Heart right ventricle (tissue), 16 donors: ENCODE measurements around the gene METAP1D. TPM values are rescaled to one million over a fixed set of nuclear protein-coding genes. Genes with fewer than 3 reads are reported as not detected.

Experiments
- ATAC-seq, 8 donors: fragments of 200-7000 bp; cut with Tn5 transposase; one replicate each; pipeline ENCODE4 v1.9.1; 2020; ENCODE audit warnings: mild to moderate bottlenecking in 8 of 8, moderate library complexity in 8 of 8, moderate number of reproducible peaks in 1 of 8
- DNase-seq, 2 donors: peaks; one replicate each; pipeline ENCODE4 v3.0.0-alpha.2; 2020
- H3K27ac ChIP-seq, 10 donors: fragments of 200-600 bp; sonication (generic) in 2 of 10; one replicate each; pipeline versions ENCODE4 v1.5.0 to v1.8.0; 2020 to 2022; ENCODE audit warnings: mild to moderate bottlenecking in 3 of 10
- H3K27me3 ChIP-seq, 7 donors: fragments of 200-600 bp; one replicate each; pipeline ENCODE4 v1.8.0; 2021 to 2022; ENCODE audit warnings: mild to moderate bottlenecking in 2 of 7
- H3K36me3 ChIP-seq, 9 donors: fragments of 200-600 bp; sonication (generic) in 1 of 9; one replicate each; pipeline versions ENCODE4 v1.5.0 to v1.8.0; 2020 to 2022; ENCODE audit warnings: mild to moderate bottlenecking in 2 of 9
- H3K4me1 ChIP-seq, 9 donors: fragments of 200-600 bp; sonication (generic) in 1 of 9; one replicate each; pipeline versions ENCODE4 v1.5.0 to v1.8.0; 2020 to 2022; ENCODE audit warnings: mild to moderate bottlenecking in 4 of 9
- H3K4me3 ChIP-seq, 10 donors: fragments of 200-600 bp; sonication (generic) in 2 of 10; one replicate each; pipeline versions ENCODE4 v1.5.0 to v1.8.0; 2020 to 2022; ENCODE audit warnings: mild to moderate bottlenecking in 7 of 10, moderate library complexity in 2 of 10
- H3K9me3 ChIP-seq, 11 donors: fragments of 200-600 bp in 10 of 11; sonication (generic) in 2 of 11; one replicate each; pipeline versions ENCODE4 v1.5.0 to v1.8.0; 2013 to 2022; ENCODE audit warnings: mild to moderate bottlenecking in 2 of 11, control low read depth in 1 of 11, moderate library complexity in 1 of 11
- WGBS, 2 donors: extraction: QIAGEN DNeasy Blood & Tissue Kit; methylation state at CpG; one replicate each; pipeline ENCODE4 v1.1.7; 2013; ENCODE audit warnings: inconsistent platforms in 1 of 2; 5-methylcytosine and 5-hydroxymethylcytosine counted together
- intact Hi-C, 10 donors: fragments of 100-400 bp; cut with DNase I; formaldehyde crosslinking; loops; one replicate each; pipeline versions ENCODE4 v1.11.1 to v1.14.2; 2022
- long read RNA-seq, 3 donors: library from polyadenylated mRNA; unstranded; transcript quantifications; one replicate each; pipeline ENCODE4 v2.0.0, GENCODE V29; 2020 to 2021
- polyA plus RNA-seq, 2 donors: library from polyadenylated mRNA; stranded (reverse); fragments of 200-250 nt; gene quantifications; one replicate each; pipeline ENCODE4 v1.2.3, GENCODE V29; 2013
- total RNA-seq, 10 donors: library from RNA; stranded (reverse); fragmentation: NEBNext Ultra II Directional in 3 of 10; extraction: Animal tissue kit (Norgen Biotek cat#: 25700) in 3 of 10; gene quantifications; one replicate each; pipeline versions ENCODE4 v1.2.1 to v1.2.4, GENCODE V29; 2021 to 2023
- TF ChIP-seq, protein P1 (sequence below), 9 donors: fragments of 200-600 bp; sonication (generic) in 2 of 9; IDR thresholded peaks; one replicate each; pipeline versions ENCODE4 v1.5.0 to v1.8.0; 2021 to 2022; ENCODE audit warnings: antibody characterized with exemption in 9 of 9, mild to moderate bottlenecking in 5 of 9, moderate library complexity in 1 of 9
- donor health status: Arrhythmogenic right ventricular cardiomyopathy.
- donor health status: ischemic (EF 13 %, LVEDD 7.1; RV severe dilation, severe dysfunction).
- donor health status: healthy with polysubstance abuse.
- donor health status: DM: no; HTN: yes; CAD: no.
- donor health status: DM: no; HTN: no; CAD: no.
- donor health status: ischemic (EF 25% LVEDD 6.9; RV normal size, moderate dysfunction).
- donor health status: ischemic (EF 25% LVEDD 5.7; RV mildly dilated, moderate dysfunction).
- donor health status: healthy.
- donor health status: DM: yes; HTN: yes; CAD: no.
- donor health status: Ischemic cardiomyopathy.
- donor health status: ischemic (EF 35%, LVEDD 5.7; RV mildly dilated, moderate dysfunction).
- donor health status: nonischemic (EF 11% LVEDD 7.7; RV severe dilation, severe dysfunction).
- donor health status: DM: yes; HTN: yes; CAD: no.
- donor health status: PGD.
- donor health status: ischemic (EF 29% LVEDD 5.4; RV normal size, mild dysfunction).
- donor health status: nonischemic (EF 23%, LVEDD 6.1; RV moderate dilation, normal function).

The METAP1D gene
- total RNA-seq, result 1 to 10 TPM; 3.7 to 8.3 (median 6.1) TPM
- 1 to 10 TPM; 3.4 to 7.8 TPM for polyA plus RNA-seq
- long read RNA-seq, donor 1, transcript METAP1D-201 (10 exons, 3,419 nt), result major isoform, 7 of 15 reads
- long read RNA-seq, donor 1, partial matches to known transcripts, result 3 of 15 reads
- long read RNA-seq, donor 1, other reads (novel, unspliced or antisense), result 2 of 15 reads
- long read RNA-seq, donor 2, transcript METAP1D-201 (10 exons, 3,419 nt), result major isoform, 6 of 14 reads
- long read RNA-seq, donor 2, partial matches to known transcripts, result 1 of 14 reads
- long read RNA-seq, donor 2, other reads (novel, unspliced or antisense), result 7 of 14 reads
- long read RNA-seq, donor 3, partial matches to known transcripts, result 0 of 8 reads
- long read RNA-seq, donor 3, other reads (novel, unspliced or antisense), result 5 of 8 reads

DNA sequence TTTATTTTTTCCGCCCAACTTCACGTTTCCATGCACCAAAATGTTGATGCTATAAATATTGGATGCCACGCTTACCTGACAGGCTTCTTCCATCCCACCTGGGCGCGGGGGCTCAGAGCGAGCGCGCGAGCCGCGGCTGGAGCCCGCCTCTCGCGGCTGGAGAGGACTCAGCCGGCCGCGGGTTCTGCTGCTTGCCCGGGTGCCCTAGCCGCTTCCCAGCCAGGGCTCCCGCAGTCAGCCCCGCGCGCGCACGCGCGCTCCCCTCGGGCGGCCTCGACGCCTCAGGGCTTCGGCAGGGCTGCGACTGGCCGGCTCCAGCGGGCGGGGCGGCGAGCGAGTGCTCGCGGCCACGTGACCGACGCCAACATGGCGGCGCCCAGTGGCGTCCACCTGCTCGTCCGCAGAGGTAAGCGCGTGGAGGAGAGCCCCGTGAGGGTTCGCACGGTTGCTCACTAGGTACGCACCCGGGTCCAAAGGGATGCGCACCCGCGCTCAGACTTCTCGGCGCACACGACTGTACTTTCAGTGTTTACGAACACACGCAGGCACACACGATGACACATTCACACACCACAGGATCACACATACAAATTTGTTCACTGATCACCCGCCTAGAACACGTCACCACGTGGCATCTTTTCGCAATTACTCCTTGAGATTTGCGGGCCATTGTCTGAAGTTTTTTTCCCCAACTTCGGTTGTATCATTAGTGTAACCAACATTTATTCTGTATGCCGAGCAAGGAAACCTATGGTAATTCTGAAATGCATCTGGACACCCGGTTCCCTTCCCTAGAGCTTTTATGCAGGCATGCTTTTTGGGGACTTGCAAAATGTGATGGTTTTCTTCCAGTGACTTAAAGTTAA, at the start of gene METAP1D:
METAP1D (plus strand) TSS at position 350 of the 866 bp plus-strand sequence; CDS start at position 367, 17 bp downstream.
- Histone ChIP-seq H3K9me3 (no peaks in the 10 kb centered on the region), H3K27ac (peak within 1 kb of the TSS in 3 of 10 donors; percentile 28 to 69 (median 34)), H3K36me3 (no peaks in the 10 kb centered on the region), H3K4me3 (peak within 1 kb of the TSS; percentile 39 to 88 (median 72)), H3K4me1 (peaks cover 0 to 15% (median 9%) of the 10 kb centered on the region in 9 donors), H3K27me3 (peaks cover 0 to 3% (median 0%) of the 10 kb centered on the region in 7 donors)
- ATAC-seq (peak; percentile 98 to 100 (median 100)), DNase-seq (peak; percentile 80 to 92)
- 0 to 1% methylated on average over 72 to 73 of the region's 73 CpGs for WGBS, 2 donors
- intact Hi-C loops, result no loop called here
- TF ChIP-seq, protein P1, sequence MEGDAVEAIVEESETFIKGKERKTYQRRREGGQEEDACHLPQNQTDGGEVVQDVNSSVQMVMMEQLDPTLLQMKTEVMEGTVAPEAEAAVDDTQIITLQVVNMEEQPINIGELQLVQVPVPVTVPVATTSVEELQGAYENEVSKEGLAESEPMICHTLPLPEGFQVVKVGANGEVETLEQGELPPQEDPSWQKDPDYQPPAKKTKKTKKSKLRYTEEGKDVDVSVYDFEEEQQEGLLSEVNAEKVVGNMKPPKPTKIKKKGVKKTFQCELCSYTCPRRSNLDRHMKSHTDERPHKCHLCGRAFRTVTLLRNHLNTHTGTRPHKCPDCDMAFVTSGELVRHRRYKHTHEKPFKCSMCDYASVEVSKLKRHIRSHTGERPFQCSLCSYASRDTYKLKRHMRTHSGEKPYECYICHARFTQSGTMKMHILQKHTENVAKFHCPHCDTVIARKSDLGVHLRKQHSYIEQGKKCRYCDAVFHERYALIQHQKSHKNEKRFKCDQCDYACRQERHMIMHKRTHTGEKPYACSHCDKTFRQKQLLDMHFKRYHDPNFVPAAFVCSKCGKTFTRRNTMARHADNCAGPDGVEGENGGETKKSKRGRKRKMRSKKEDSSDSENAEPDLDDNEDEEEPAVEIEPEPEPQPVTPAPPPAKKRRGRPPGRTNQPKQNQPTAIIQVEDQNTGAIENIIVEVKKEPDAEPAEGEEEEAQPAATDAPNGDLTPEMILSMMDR (IDR thresholded peaks at IDR 0.05), result no peak

DNA sequence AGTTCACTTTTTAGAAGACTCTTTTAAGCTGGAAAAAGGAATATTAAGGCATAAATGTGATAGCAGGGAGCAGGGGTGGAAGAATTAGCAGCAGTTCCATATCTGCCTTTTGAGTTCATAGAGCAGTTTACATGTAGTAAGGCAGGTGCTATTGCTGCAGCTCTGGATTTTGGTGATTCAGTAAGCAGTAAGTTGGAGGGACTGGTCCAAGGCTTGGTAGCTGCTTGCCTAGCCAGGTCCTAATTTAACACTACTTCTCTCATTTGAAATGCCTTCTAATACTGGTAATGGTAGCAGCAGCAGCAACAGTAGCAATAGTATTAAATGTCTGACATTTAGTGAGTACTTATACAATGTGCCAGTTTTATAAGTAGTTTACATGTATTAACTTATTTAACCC, 47.5 kb upstream of the METAP1D start:
- Histone ChIP-seq H3K9me3 (no peaks in the 10 kb centered on the region), H3K36me3 (peaks cover 0 to 67% (median 0%) of the 10 kb centered on the region in 9 donors), H3K27me3 (no peaks in the 10 kb centered on the region), H3K4me1 (peaks cover 0 to 32% (median 0%) of the 10 kb centered on the region in 9 donors), H3K4me3 (no peak overlapping the region), H3K27ac (no peak overlapping the region)
- no peak for ATAC-seq
- no peak for DNase-seq
- intact Hi-C loops, result no loop called here
- TF ChIP-seq, protein P1 (IDR thresholded peaks at IDR 0.05), result no peak

DNA sequence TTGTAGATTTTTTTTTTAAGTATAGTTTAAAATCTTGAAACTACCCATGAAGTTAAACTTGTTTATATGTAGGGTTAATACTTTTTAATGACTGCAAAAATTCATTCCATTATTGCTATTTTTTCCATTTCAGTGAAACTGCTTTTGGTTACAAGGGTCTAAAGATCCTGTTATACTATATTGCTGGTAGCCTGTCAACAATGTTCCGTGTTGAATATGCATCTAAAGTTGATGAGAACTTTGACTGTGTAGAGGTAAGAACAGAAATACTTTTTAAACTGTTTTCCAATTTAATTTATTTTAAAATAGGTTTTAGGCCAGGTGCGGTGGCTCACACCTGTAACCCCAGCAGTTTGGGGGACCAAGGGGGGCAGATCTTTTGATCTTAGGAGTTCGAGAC, 47.0 kb upstream of the METAP1D start:
- H3K27ac ChIP-seq, result no peak overlapping the region
- peaks cover 0 to 62% (median 0%) of the 10 kb centered on the region in 9 donors for H3K36me3 ChIP-seq
- H3K9me3 ChIP-seq, result no peaks in the 10 kb centered on the region
- DNase-seq (no peak), ATAC-seq (no peak)
- TF ChIP-seq, protein P1 (IDR thresholded peaks at IDR 0.05), result no peak
- H3K4me1 ChIP-seq, result peaks cover 0 to 36% (median 0%) of the 10 kb centered on the region in 9 donors
- H3K27me3 ChIP-seq, result no peaks in the 10 kb centered on the region
- 97 to 99% methylated on average over 3 of the region's 3 CpGs for WGBS, 2 donors
- H3K4me3 ChIP-seq, result no peak overlapping the region
- intact Hi-C loops, result no loop called here

DNA sequence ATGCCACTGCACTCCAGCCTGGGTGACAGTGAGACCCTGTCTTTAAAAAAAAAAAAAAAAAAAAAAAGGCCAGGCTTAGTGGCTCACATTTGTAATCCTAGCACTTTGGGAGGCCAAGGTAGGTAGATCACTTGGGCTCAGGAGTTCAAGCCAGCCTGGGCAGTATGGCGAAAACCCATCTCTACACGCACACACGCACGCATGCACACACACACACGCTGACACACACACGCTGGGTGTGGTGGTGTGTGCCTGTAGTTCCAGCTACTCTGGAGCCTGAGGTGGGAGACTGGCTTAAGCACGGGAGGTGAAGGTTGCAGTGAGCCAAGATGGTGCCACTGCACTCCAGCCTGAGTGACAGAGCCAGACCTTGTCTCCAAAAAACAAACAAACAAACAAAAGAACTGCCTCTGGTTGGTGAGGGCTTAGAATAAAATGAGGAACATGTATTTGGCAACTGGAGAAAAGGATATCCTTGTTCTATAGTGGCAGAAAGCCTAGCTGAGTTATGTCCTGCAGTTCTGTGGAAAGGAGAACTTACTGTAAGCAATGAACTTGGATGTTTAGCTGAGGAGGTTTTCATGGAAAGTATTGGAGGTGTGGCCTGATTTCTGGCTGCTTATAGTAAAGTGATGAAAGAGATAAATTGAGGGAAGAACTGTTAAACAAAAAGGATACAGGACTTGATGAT, 43.5 kb upstream of the METAP1D start:
- H3K36me3 ChIP-seq, result peaks cover 0 to 44% (median 0%) of the 10 kb centered on the region in 9 donors
- intact Hi-C loops, result no loop called here
- no peak overlapping the region for H3K4me3 ChIP-seq
- ATAC-seq (peak in 7 of 8 donors; percentile 32 to 75 (median 49)), DNase-seq (no peak)
- H3K4me1 ChIP-seq, result peaks cover 0 to 67% (median 5%) of the 10 kb centered on the region in 9 donors
- peak overlapping the region in 1 of 10 donors; percentile 75 for H3K27ac ChIP-seq
- no peaks in the 10 kb centered on the region for H3K9me3 ChIP-seq
- WGBS, 2 donors, result 93 to 95% methylated on average over 7 of the region's 7 CpGs
- no peaks in the 10 kb centered on the region for H3K27me3 ChIP-seq
- TF ChIP-seq, protein P1 (IDR thresholded peaks at IDR 0.05), result no peak
